Measurements from ENCODE around the gene DUSP22. TPM values are rescaled to one million over a fixed set of nuclear protein-coding genes. Genes with fewer than 3 reads are reported as not detected.

Gene DUSP22
- total and polyA plus RNA-seq, 2 experiments from 2014 or later, result 12.8 to 36.8 TPM

GRCh38 chr6:352474-352873 lies 60.2 kb downstream of the DUSP22 start (continued):
- TF ChIP-seq REST (IDR thresholded peaks at IDR 0.05; ENCODE audit: unreplicated experiment), result no peak
- no peak for TF ChIP-seq ZNF462 (CRISPR knock-in tag; IDR thresholded peaks at IDR 0.05)
- no peak for TF ChIP-seq STAT1 (IDR thresholded peaks at IDR 0.05; ENCODE audit: unreplicated experiment)
- TF ChIP-seq CREB1 (CRISPR knock-in tag; IDR thresholded peaks at IDR 0.05; ENCODE audit: low read depth), result no peak
- TF ChIP-seq EZH2phosphoT487 (IDR thresholded peaks at IDR 0.05; ENCODE audit: unreplicated experiment), result no peak

GRCh38 chr6:352896-353470 lies 60.7 kb downstream of the DUSP22 start:
- no peak for DNase-seq (ENCODE audit: low spot score)
- Histone ChIP-seq H4K20me1 (replicated peaks; ENCODE audit: insufficient read depth) (peaks cover 7% of the 10 kb centered on the region), H3K27ac (ENCODE audit: low read depth) (no peak overlapping the region), H2AFZ (no peak overlapping the region), H3K79me2 (replicated peaks; ENCODE audit: insufficient read depth) (no peaks in the 10 kb centered on the region), H3K4me3 (no peak overlapping the region), H3K4me1 (ENCODE audit: insufficient read depth) (no peaks in the 10 kb centered on the region), H3K9me2 (ENCODE audit: insufficient read depth) (no peaks in the 10 kb centered on the region), H3K36me3 (ENCODE audit: insufficient read depth) (peaks cover 6% of the 10 kb centered on the region; the same call in 1 of the 2 replicates), H3K27me3 (ENCODE audit: insufficient read depth) (no peaks in the 10 kb centered on the region), H3F3A (replicated peaks; ENCODE audit: low read depth) (no peaks in the 10 kb centered on the region), H3K4me2 (no peak overlapping the region)
- peaks cover 35% of the 10 kb centered on the region for H3K36me3 Mint-ChIP-seq (ENCODE audit: low read depth)
- H3K4me3 Mint-ChIP-seq, result no peak overlapping the region
- no peak for ATAC-seq
- H3K27me3 Mint-ChIP-seq (ENCODE audit: insufficient read depth, low read depth, poor library complexity), result peaks cover 13% of the 10 kb centered on the region
- peaks cover 100% of the 10 kb centered on the region for H3K9me3 Mint-ChIP-seq
- H3K27ac Mint-ChIP-seq, result no peak overlapping the region
- peaks cover 11% of the 10 kb centered on the region for H3K4me1 Mint-ChIP-seq
- no peak for TF ChIP-seq REST (IDR thresholded peaks at IDR 0.05; ENCODE audit: unreplicated experiment)
- no peak for TF ChIP-seq ZNF331 (CRISPR knock-in tag; IDR thresholded peaks at IDR 0.05; ENCODE audit: low read depth)
- TF ChIP-seq POLR2AphosphoS5 (IDR thresholded peaks at IDR 0.05; ENCODE audit: low read depth), result no peak
- TF ChIP-seq CREB1 (CRISPR knock-in tag; IDR thresholded peaks at IDR 0.05; ENCODE audit: low read depth), result no peak
- no peak for TF ChIP-seq CTCF (conservative IDR thresholded peaks at IDR 0.05; ENCODE audit: low read depth in 2 of 2)
- TF ChIP-seq NANOG (IDR thresholded peaks at IDR 0.05; ENCODE audit: borderline replicate concordance), result no peak
